Suprapubic skin (tissue), 4 donors: ENCODE measurements around the gene PIGQ. TPM values are rescaled to one million over a fixed set of nuclear protein-coding genes. Genes with fewer than 3 reads are reported as not detected.
A peak's percentile ranks its signal among the peaks of the same experiment; 100 is the strongest.

Experiments used
- DNase-seq, 2 donors: peaks; one replicate each; pipeline ENCODE4 v3.0.0-alpha.2; 2019; ENCODE audit warnings: low spot score in 2 of 2
- H3K27ac ChIP-seq: fragments of 200-600 bp; sonication (generic); one replicate; pipeline ENCODE4 v1.5.1; 2019
- H3K27me3 ChIP-seq: fragments of 200-600 bp; sonication (generic); one replicate; pipeline ENCODE4 v1.5.1; 2019
- H3K36me3 ChIP-seq: fragments of 200-600 bp; sonication (generic); one replicate; pipeline ENCODE4 v1.5.1; 2019
- H3K4me1 ChIP-seq: fragments of 200-600 bp; sonication (generic); one replicate; pipeline ENCODE4 v1.5.1; 2019
- H3K4me3 ChIP-seq: fragments of 200-600 bp; sonication (generic); one replicate; pipeline ENCODE4 v1.5.1; 2019; ENCODE audit warnings: mild to moderate bottlenecking
- H3K9me3 ChIP-seq: fragments of 200-600 bp; sonication (generic); one replicate; pipeline ENCODE4 v1.5.1; 2019
- CTCF ChIP-seq, 2 donors: fragments of 200-600 bp in 1 of 2; fragments of 450-650 bp in 1 of 2; sonication (generic) in 1 of 2; IDR thresholded peaks; one replicate each; pipeline ENCODE4 v1.5.1; 2016 to 2019; ENCODE audit warnings: antibody characterized with exemption in 2 of 2, mild to moderate bottlenecking in 1 of 2, moderate library complexity in 1 of 2
- EP300 ChIP-seq: sonication (generic); formaldehyde crosslinking; IDR thresholded peaks from one replicate; pipeline ENCODE4 v1.6.1; 2017; ENCODE audit warnings: antibody characterized with exemption
- POLR2A ChIP-seq, 2 donors: fragments of 450-650 bp; IDR thresholded peaks; one replicate each; pipeline ENCODE4 v1.6.1; 2017; ENCODE audit warnings: antibody characterized with exemption in 2 of 2, mild to moderate bottlenecking in 2 of 2, moderate library complexity in 2 of 2
- POLR2AphosphoS5 ChIP-seq, 3 donors: sonication (generic); formaldehyde crosslinking; IDR thresholded peaks; one replicate each; pipeline ENCODE4 v1.6.1; 2017; ENCODE audit warnings: antibody characterized with exemption in 3 of 3
- WGBS: methylation state at CpG from one replicate; pipeline ENCODE4 v1.1.5; 2018; 5-methylcytosine and 5-hydroxymethylcytosine counted together
- total RNA-seq, 4 donors: library from RNA; depleted of rRNA; stranded (reverse); fragments of >200 nt; gene quantifications; one replicate each; pipeline ENCODE4 v1.1.0, GENCODE V29; 2016

PIGQ gene
- total RNA-seq, 4 donors from 2014 or later: 36.9 to 54.6 (median 44.1) TPM

GRCh38 chr16:578232-578869 lies 8.6 kb downstream of the PIGQ start:
- no peak overlapping the region for H3K27ac ChIP-seq
- no peaks in the 10 kb centered on the region for H3K9me3 ChIP-seq
- TF ChIP-seq POLR2AphosphoS5 (IDR thresholded peaks at IDR 0.05) (no peak), EP300 (no peak), CTCF (IDR thresholded peaks at IDR 0.05) (no peak), POLR2A (IDR thresholded peaks at IDR 0.05) (no peak)
- peaks cover 6% of the 10 kb centered on the region for H3K4me1 ChIP-seq
- H3K36me3 ChIP-seq: peaks cover 42% of the 10 kb centered on the region
- H3K27me3 ChIP-seq: no peaks in the 10 kb centered on the region
- WGBS: 90% methylated on average over 19 of the region's 24 CpGs
- DNase-seq: no peak
- H3K4me3 ChIP-seq: no peak overlapping the region

GRCh38 chr16:578870-579405 lies 9.2 kb downstream of the PIGQ start:
- no peak overlapping the region for H3K27ac ChIP-seq
- H3K27me3 ChIP-seq: no peaks in the 10 kb centered on the region
- 54% methylated on average over 17 of the region's 34 CpGs for WGBS
- TF ChIP-seq CTCF (IDR thresholded peaks at IDR 0.05) (peak; percentile 22 to 73), POLR2A (IDR thresholded peaks at IDR 0.05) (no peak)
- peaks cover 37% of the 10 kb centered on the region for H3K36me3 ChIP-seq
- H3K9me3 ChIP-seq: no peaks in the 10 kb centered on the region
- no peak overlapping the region for H3K4me3 ChIP-seq
- no peak for DNase-seq
- peaks cover 10% of the 10 kb centered on the region for H3K4me1 ChIP-seq

GRCh38 chr16:580141-580945 lies 10.6 kb downstream of the PIGQ start:
- Histone ChIP-seq H3K9me3 (no peaks in the 10 kb centered on the region), H3K4me1 (peaks cover 16% of the 10 kb centered on the region), H3K27me3 (no peaks in the 10 kb centered on the region), H3K27ac (no peak overlapping the region), H3K36me3 (peaks cover 22% of the 10 kb centered on the region), H3K4me3 (no peak overlapping the region)
- no peak for DNase-seq
- WGBS: 71% methylated on average over 9 of the region's 27 CpGs
- TF ChIP-seq POLR2A (IDR thresholded peaks at IDR 0.05): no peak
- no peak for TF ChIP-seq POLR2AphosphoS5 (IDR thresholded peaks at IDR 0.05)
- no peak for TF ChIP-seq CTCF (IDR thresholded peaks at IDR 0.05)
- TF ChIP-seq EP300: no peak

GRCh38 chr16:580946-581498 lies 11.3 kb downstream of the PIGQ start:
- TF ChIP-seq POLR2AphosphoS5 (IDR thresholded peaks at IDR 0.05): no peak
- no peak for TF ChIP-seq CTCF (IDR thresholded peaks at IDR 0.05)
- Histone ChIP-seq H3K4me1 (peaks cover 16% of the 10 kb centered on the region), H3K27ac (no peak overlapping the region), H3K9me3 (no peaks in the 10 kb centered on the region), H3K27me3 (no peaks in the 10 kb centered on the region), H3K36me3 (peaks cover 16% of the 10 kb centered on the region), H3K4me3 (no peak overlapping the region)
- DNase-seq: no peak
- 95% methylated on average over 14 of the region's 19 CpGs for WGBS

GRCh38 chr16:582218-582613 lies 12.4 kb downstream of the PIGQ start:
- Histone ChIP-seq H3K4me1 (peaks cover 24% of the 10 kb centered on the region), H3K9me3 (no peaks in the 10 kb centered on the region), H3K27ac (no peak overlapping the region), H3K27me3 (no peaks in the 10 kb centered on the region), H3K36me3 (peaks cover 15% of the 10 kb centered on the region), H3K4me3 (no peak overlapping the region)
- no CpG with 5 or more reads among the region's 18 CpGs for WGBS
- TF ChIP-seq POLR2A (IDR thresholded peaks at IDR 0.05) (no peak), CTCF (IDR thresholded peaks at IDR 0.05) (no peak), EP300 (no peak), POLR2AphosphoS5 (IDR thresholded peaks at IDR 0.05) (no peak)
- DNase-seq: no peak
